ENCODE measurements around the gene HYAL3. TPM values are rescaled to one million over a fixed set of nuclear protein-coding genes. Genes with fewer than 3 reads are reported as not detected.
A peak's percentile ranks its signal among the peaks of the same experiment; 100 is the strongest.

HYAL3 gene
- total and polyA plus RNA-seq, 2 of the 13 experiments (the other 11 are each of a cell fraction or from before 2014, with no cell fraction given) = 5.5 to 10.4 TPM

DNA sequence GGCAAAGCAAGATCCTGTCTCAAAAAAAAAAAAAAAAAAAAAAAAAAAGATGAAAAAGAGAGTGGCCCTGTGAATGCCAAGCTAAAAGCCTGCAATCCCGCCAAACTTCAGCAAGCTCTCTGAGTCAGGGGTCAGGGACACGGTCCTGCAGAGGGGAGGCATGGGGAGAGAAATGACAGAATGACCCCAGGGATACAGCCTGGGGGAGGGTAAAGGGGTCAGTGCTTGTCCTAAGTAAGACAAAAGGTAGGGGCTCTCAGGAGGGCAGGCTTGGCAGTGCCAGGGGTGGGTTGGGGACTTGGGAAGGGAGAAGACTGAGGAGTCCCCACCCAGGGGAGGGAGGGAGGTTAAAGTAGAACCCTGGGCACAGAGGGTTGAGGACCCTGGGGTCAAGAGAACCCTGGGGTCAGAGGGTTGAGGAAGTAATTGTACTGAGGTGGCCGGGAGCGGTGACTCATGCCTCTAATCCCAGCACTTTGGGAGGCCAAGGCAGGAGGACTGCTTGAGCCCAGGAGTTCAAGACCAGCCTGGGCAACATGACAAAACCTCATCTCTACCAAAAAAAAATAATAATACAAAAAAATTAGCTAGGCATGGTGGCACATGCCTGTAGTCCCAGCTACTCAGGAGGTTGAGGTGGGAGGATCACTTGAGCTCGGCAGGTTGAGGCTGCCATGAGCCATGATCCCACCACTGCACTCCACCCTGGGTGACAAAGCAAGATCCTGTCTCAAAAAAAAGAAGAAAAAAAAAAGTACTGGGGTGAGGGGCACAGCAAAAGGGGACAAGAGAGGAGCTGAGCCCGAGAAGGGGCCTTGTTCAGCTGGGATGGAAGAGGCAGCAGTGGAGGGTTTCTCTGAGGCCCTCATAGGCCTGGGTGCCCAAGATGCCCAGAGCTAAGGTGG, 35.5 kb downstream of the HYAL3 start:
- intact Hi-C loops (cut with micrococcal nuclease; ENCODE audit: unreplicated experiment) (loop anchor here (5.0 kb wide), 1 partner anchor 39 kb away; the partner anchor contains the start of gene HYAL1), in situ Hi-C loops (cut with HindIII; ENCODE audit: extremely low pct_ligation_motif_present, low pct_unique_long_range_greater_than_20kb) (loop anchor here (5.0 kb wide), 1 partner anchor 59 kb away; the partner anchor contains the start of gene HYAL2)
- H3K36me3 ChIP-seq (replicated peaks in 1 of 2; ENCODE audit: control insufficient read depth in 1 of 2, insufficient read depth in 2 of 2, low read length in 2 of 2) = no peaks in the 10 kb centered on the region
- no TSS peak for BruUV-seq (replicated peaks)
- no peaks in the 10 kb centered on the region for H3K27me3 ChIP-seq (ENCODE audit: control insufficient read depth in 1 of 2, insufficient read depth in 2 of 2, low read length in 2 of 2)
- H3K27ac ChIP-seq (ENCODE audit: extremely low read length, insufficient read depth, low read length) = peak overlapping the region; percentile 96
- peaks cover 94% of the 10 kb centered on the region for H3K4me1 ChIP-seq (ENCODE audit: insufficient read depth, low read length)
- no peaks in the 10 kb centered on the region for H3K9me3 ChIP-seq (ENCODE audit: low read length)
- no peaks in the 10 kb centered on the region for H4K20me1 ChIP-seq (ENCODE audit: insufficient read depth, low read length)
- 6% methylated on average over 6 of the region's 6 CpGs for WGBS (ENCODE audit: low lambda C conversion rate)
- H3K79me2 ChIP-seq (ENCODE audit: insufficient read depth, low read length) = peaks cover 12% of the 10 kb centered on the region
- DNase-seq (ENCODE audit: low spot score) = peak; percentile 78
- peak overlapping the region; percentile 31 to 69 (median 46); a peak in 5 of 6 replicates for H3K4me3 ChIP-seq (replicated peaks in 1 of 3; ENCODE audit: insufficient read depth in 1 of 3, low read depth in 2 of 3, low read length in 3 of 3)
- no peak for ATAC-seq
- peak overlapping the region; percentile 89 for H3K4me2 ChIP-seq (ENCODE audit: low read depth, low read length)
- ChIA-PET POLR2A (interaction anchor here (0.7 to 8.0 kb wide), 24 partner anchors 7 to 114 kb away, joined by 3 to 155 read pairs (median 7); partner anchors contain the start of genes GNAI2, HYAL1, HYAL2 and HYAL3), CTCF (ENCODE audit: low intra/inter-chr PET ratio, low total read pairs) (no interaction called here)
- H2AFZ ChIP-seq (ENCODE audit: low read length) = no peak overlapping the region
- no peak for FAIRE-seq
- H3K9ac ChIP-seq (ENCODE audit: insufficient read depth, low read depth, low read length) = peak overlapping the region; percentile 79
- no peak for TF ChIP-seq PRPF4 (IDR thresholded peaks at IDR 0.05; ENCODE audit: low read depth, low read length, poor library complexity, severe bottlenecking)
- no peak for TF ChIP-seq ZNF790 (CRISPR knock-in tag; IDR thresholded peaks at IDR 0.05; ENCODE audit: borderline replicate concordance)
- TF ChIP-seq, protein P1, sequence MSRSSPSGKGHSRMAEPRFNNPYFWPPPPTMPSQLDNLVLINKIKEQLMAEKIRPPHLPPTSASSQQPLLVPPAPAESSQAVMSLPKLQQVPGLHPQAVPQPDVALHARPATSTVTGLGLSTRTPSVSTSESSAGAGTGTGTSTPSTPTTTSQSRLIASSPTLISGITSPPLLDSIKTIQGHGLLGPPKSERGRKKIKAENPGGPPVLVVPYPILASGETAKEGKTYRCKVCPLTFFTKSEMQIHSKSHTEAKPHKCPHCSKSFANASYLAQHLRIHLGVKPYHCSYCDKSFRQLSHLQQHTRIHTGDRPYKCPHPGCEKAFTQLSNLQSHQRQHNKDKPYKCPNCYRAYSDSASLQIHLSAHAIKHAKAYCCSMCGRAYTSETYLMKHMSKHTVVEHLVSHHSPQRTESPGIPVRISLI (CRISPR knock-in tag; IDR thresholded peaks at IDR 0.05; ENCODE audit: borderline replicate concordance) = peak; percentile 65; the same call in 1 of the 2 replicates
- peak; percentile 63; the same call in 1 of the 2 replicates for TF ChIP-seq PPARG (CRISPR knock-in tag; conservative IDR thresholded peaks at IDR 0.05)
- peak; percentile 15; the same call in 1 of the 2 replicates for TF ChIP-seq ETV5 (CRISPR knock-in tag; IDR thresholded peaks at IDR 0.05; ENCODE audit: borderline replicate concordance)
- TF ChIP-seq, protein P2, sequence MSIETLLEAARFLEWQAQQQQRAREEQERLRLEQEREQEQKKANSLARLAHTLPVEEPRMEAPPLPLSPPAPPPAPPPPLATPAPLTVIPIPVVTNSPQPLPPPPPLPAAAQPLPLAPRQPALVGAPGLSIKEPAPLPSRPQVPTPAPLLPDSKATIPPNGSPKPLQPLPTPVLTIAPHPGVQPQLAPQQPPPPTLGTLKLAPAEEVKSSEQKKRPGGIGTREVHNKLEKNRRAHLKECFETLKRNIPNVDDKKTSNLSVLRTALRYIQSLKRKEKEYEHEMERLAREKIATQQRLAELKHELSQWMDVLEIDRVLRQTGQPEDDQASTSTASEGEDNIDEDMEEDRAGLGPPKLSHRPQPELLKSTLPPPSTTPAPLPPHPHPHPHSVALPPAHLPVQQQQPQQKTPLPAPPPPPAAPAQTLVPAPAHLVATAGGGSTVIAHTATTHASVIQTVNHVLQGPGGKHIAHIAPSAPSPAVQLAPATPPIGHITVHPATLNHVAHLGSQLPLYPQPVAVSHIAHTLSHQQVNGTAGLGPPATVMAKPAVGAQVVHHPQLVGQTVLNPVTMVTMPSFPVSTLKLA (IDR thresholded peaks at IDR 0.05) = no peak
- TF ChIP-seq, protein P3, sequence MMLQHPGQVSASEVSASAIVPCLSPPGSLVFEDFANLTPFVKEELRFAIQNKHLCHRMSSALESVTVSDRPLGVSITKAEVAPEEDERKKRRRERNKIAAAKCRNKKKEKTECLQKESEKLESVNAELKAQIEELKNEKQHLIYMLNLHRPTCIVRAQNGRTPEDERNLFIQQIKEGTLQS (CRISPR knock-in tag; IDR thresholded peaks at IDR 0.05) = peak; percentile 73; the same call in 1 of the 2 replicates
- no peak for TF ChIP-seq NCOR1 (IDR thresholded peaks at IDR 0.05; ENCODE audit: borderline replicate concordance, low read length)
- TF ChIP-seq, protein P4, sequence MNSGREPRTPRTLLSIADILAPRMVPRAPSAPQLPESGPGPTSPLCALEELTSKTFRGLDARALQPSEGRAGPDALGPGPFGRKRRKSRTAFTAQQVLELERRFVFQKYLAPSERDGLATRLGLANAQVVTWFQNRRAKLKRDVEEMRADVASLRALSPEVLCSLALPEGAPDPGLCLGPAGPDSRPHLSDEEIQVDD (CRISPR knock-in tag; IDR thresholded peaks at IDR 0.05; ENCODE audit: borderline replicate concordance) = no peak
- TF ChIP-seq, protein P5, sequence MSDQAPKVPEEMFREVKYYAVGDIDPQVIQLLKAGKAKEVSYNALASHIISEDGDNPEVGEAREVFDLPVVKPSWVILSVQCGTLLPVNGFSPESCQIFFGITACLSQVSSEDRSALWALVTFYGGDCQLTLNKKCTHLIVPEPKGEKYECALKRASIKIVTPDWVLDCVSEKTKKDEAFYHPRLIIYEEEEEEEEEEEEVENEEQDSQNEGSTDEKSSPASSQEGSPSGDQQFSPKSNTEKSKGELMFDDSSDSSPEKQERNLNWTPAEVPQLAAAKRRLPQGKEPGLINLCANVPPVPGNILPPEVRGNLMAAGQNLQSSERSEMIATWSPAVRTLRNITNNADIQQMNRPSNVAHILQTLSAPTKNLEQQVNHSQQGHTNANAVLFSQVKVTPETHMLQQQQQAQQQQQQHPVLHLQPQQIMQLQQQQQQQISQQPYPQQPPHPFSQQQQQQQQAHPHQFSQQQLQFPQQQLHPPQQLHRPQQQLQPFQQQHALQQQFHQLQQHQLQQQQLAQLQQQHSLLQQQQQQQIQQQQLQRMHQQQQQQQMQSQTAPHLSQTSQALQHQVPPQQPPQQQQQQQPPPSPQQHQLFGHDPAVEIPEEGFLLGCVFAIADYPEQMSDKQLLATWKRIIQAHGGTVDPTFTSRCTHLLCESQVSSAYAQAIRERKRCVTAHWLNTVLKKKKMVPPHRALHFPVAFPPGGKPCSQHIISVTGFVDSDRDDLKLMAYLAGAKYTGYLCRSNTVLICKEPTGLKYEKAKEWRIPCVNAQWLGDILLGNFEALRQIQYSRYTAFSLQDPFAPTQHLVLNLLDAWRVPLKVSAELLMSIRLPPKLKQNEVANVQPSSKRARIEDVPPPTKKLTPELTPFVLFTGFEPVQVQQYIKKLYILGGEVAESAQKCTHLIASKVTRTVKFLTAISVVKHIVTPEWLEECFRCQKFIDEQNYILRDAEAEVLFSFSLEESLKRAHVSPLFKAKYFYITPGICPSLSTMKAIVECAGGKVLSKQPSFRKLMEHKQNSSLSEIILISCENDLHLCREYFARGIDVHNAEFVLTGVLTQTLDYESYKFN (CRISPR knock-in tag; conservative IDR thresholded peaks at IDR 0.05) = peak; percentile 43; the same call in 1 of the 2 replicates
- TF ChIP-seq ZNF383 (CRISPR knock-in tag; IDR thresholded peaks at IDR 0.05; ENCODE audit: borderline replicate concordance) = no peak
- TF ChIP-seq, protein P6, sequence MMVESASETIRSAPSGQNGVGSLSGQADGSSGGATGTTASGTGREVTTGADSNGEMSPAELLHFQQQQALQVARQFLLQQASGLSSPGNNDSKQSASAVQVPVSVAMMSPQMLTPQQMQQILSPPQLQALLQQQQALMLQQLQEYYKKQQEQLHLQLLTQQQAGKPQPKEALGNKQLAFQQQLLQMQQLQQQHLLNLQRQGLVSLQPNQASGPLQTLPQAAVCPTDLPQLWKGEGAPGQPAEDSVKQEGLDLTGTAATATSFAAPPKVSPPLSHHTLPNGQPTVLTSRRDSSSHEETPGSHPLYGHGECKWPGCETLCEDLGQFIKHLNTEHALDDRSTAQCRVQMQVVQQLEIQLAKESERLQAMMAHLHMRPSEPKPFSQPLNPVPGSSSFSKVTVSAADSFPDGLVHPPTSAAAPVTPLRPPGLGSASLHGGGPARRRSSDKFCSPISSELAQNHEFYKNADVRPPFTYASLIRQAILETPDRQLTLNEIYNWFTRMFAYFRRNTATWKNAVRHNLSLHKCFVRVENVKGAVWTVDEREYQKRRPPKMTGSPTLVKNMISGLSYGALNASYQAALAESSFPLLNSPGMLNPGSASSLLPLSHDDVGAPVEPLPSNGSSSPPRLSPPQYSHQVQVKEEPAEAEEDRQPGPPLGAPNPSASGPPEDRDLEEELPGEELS (CRISPR knock-in tag; IDR thresholded peaks at IDR 0.05) = no peak
